ENCODE measurements around the gene PTK6. TPM values are rescaled to one million over a fixed set of nuclear protein-coding genes. Genes with fewer than 3 reads are reported as not detected.
"Not testable (repeated sequence)": the region's sequence is repeated elsewhere in the genome, so short reads cannot be mapped to it uniquely, and the experiment has no call there.

Gene PTK6
- total RNA-seq, 1 donor from 2014 or later = not detected

DNA sequence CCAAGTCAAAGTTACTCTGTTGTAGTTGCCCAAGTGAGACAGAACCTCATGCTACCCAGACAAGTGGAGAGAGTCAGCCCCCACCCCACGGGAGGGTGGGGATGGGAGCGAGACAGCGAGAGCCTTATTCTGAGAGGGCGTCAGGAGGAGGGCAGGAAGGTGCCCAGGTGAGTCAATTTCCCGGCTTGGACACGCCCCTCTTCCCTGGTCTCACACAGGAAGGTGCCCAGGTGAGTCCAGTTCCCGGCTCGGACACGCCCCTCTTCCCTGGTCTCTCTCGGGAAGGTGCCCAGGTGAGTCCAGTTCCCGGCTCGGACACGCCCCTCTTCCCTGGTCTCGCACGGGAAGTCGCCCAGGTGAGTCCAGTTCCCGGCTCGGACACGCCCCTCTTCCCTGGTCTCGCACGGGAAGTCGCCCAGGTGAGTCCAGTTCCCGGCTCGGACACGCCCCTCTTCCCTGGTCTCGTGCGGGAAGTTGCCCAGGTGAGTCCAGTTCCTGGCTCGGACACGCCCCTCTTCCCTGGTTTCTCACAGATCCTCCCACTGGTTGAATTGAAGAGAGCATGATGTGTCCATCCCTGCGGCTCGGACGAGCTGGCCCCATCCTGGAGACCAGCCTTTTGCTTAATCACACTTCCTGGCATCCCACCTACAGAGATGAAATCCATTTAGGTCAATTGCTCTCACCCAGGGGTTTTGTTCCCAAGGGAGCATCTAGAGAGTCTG is 57.3 kb downstream of the PTK6 start:
- not testable (repeated sequence) for DNase-seq (ENCODE audit: low read depth in 2 of 2)

DNA sequence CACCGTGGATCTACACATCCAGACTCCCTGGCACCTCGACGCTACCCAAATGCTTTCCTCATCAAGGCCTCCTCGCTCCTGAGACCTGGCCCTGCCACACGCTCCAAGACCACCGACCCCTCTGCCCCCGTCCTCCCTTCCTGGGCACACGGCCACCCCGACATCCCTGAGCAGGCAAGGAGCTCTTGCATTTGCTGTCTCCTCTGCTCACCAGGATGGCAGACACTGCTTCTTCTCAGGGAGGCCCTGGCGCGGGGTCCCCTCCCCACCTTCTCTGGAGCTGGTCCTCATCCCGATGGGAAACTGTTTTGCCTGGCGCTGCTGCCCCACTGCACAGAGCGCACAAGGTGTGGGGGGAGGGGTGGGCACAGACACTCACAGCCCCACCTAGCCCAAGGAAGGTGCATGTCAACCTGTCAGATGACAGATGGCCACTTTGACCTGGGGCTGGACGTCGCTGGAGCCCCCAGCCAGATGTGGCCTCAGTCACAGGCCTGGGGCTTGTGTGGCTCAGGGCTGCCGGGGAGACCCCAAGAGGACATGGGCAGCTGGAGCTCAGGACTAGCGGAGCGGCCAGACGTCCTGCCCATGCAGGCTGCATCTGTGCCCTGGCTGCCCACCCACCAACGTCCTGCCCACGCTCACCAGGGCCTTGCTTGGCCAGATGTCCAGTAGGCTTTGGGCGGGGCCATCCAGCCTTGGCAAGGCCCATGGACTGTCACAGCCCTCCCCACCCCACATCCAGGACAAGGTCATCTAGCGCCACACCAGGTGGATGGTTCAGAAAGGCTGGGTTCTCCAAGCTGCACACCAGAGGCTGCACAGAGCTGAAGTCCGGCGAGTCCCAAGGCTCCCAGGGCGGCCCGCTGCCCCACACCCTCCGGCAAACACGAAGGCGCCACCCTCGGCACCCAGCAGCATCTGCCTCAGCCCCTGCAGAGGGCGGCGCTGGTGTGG is 58.6 kb downstream of the PTK6 start:
- DNase-seq (ENCODE audit: low read depth in 2 of 2) = no peak

Other genes starting within 250 kb of the PTK6 start
- under 0.01 and 0.20 TPM in 2 replicates for gene COL20A1, start 244.2 kb downstream of the PTK6 start, total RNA-seq
- 0.20 TPM in 1 of 2 replicates, not detected in the other for gene CHRNA4, start 176.0 kb downstream of the PTK6 start, total RNA-seq
- not detected in 2 replicates for gene KCNQ2, start 64.7 kb downstream of the PTK6 start, total RNA-seq
- 5.2 and 14.8 TPM in 2 replicates for gene EEF1A2, start 38.3 kb downstream of the PTK6 start, total RNA-seq
- 16.3 and 21.2 TPM in 2 replicates for gene PPDPF, start 16.6 kb downstream of the PTK6 start, total RNA-seq
- not detected in 2 replicates for gene SRMS, start 10.4 kb upstream of the PTK6 start, total RNA-seq
- gene FNDC11, start 16.8 kb upstream of the PTK6 start, total RNA-seq = 0.87 and 2.6 TPM in 2 replicates
- gene HELZ2, start 36.9 kb upstream of the PTK6 start, total RNA-seq = 21.1 and 35.5 TPM in 2 replicates
- gene GMEB2, start 89.7 kb upstream of the PTK6 start, total RNA-seq = 5.4 and 7.3 TPM in 2 replicates
- under 0.01 and 1.1 TPM in 2 replicates for gene STMN3, start 116.0 kb upstream of the PTK6 start, total RNA-seq
- gene RTEL1, start 120.9 kb upstream of the PTK6 start, total RNA-seq = 4.4 and 4.6 TPM in 2 replicates
- 3.2 and 12.6 TPM in 2 replicates for gene TNFRSF6B, start 159.3 kb upstream of the PTK6 start, total RNA-seq
- 22.7 and 31.2 TPM in 2 replicates for gene ARFRP1, start 170.6 kb upstream of the PTK6 start, total RNA-seq
- 7.0 and 11.7 TPM in 2 replicates for gene ZGPAT, start 170.7 kb upstream of the PTK6 start, total RNA-seq
- gene LIME1, start 199.3 kb upstream of the PTK6 start, total RNA-seq = 0.87 and 1.4 TPM in 2 replicates
- gene SLC2A4RG, start 202.4 kb upstream of the PTK6 start, total RNA-seq = 6.3 and 6.5 TPM in 2 replicates

Measured in lung microvascular endothelial cell (primary cell).